ENCODE results near the gene GPR37. TPM values are rescaled to one million over a fixed set of nuclear protein-coding genes. Genes with fewer than 3 reads are reported as not detected.

The GPR37 gene
- total and polyA plus RNA-seq, 2 experiments from 2014 or later, result 3.6 to 8.8 TPM

- H2AFZ ChIP-seq, result no peak overlapping the region
- no peak for DNase-seq (ENCODE audit: low spot score)
- H3K27me3 ChIP-seq, result no peaks in the 10 kb centered on the region
- no peaks in the 10 kb centered on the region for H3K79me2 ChIP-seq
- 44% methylated on average over 3 of the region's 3 CpGs for WGBS (ENCODE audit: low lambda C conversion rate, missing lambda C conversion rate)
- no peaks in the 10 kb centered on the region for H3K4me1 ChIP-seq (ENCODE audit: insufficient read depth)
- H3K27ac ChIP-seq, result no peak overlapping the region
- no peaks in the 10 kb centered on the region for H4K20me1 ChIP-seq (ENCODE audit: insufficient read depth, poor library complexity, severe bottlenecking)
- no peaks in the 10 kb centered on the region for H3K9me3 ChIP-seq (ENCODE audit: low read depth)
- H3K4me2 ChIP-seq, result no peak overlapping the region
- no peaks in the 10 kb centered on the region for H3K36me3 ChIP-seq (replicated peaks; ENCODE audit: insufficient read depth, low read depth)
- TF ChIP-seq CTCF (IDR thresholded peaks at IDR 0.05; ENCODE audit: poor library complexity) (no peak), EZH2 (IDR thresholded peaks at IDR 0.05; ENCODE audit: borderline replicate concordance) (no peak), EZH2phosphoT487 (IDR thresholded peaks at IDR 0.05; ENCODE audit: low read depth, severe bottlenecking, unreplicated experiment) (no peak)
- H3K4me3 ChIP-seq, result no peak overlapping the region
- no peaks in the 10 kb centered on the region for H3K9me2 ChIP-seq (replicated peaks; ENCODE audit: insufficient read depth)
These were observed 66.6 kb downstream of the GPR37 start for GRCh38 chr7:124698964-124699363.

- Histone ChIP-seq H3K4me2 (no peak overlapping the region), H3K79me2 (no peaks in the 10 kb centered on the region), H3K27ac (no peak overlapping the region), H4K20me1 (ENCODE audit: insufficient read depth, poor library complexity, severe bottlenecking) (no peaks in the 10 kb centered on the region), H3K36me3 (replicated peaks; ENCODE audit: insufficient read depth, low read depth) (no peaks in the 10 kb centered on the region), H3K4me3 (no peak overlapping the region), H3K9me2 (replicated peaks; ENCODE audit: insufficient read depth) (no peaks in the 10 kb centered on the region), H3K27me3 (no peaks in the 10 kb centered on the region), H3K9me3 (ENCODE audit: low read depth) (no peaks in the 10 kb centered on the region), H3K4me1 (ENCODE audit: insufficient read depth) (no peaks in the 10 kb centered on the region), H2AFZ (no peak overlapping the region)
- TF ChIP-seq CTCF (IDR thresholded peaks at IDR 0.05; ENCODE audit: poor library complexity) (no peak), EZH2phosphoT487 (IDR thresholded peaks at IDR 0.05; ENCODE audit: low read depth, severe bottlenecking, unreplicated experiment) (no peak), EZH2 (IDR thresholded peaks at IDR 0.05; ENCODE audit: borderline replicate concordance) (no peak)
- 91% methylated on average over 4 of the region's 4 CpGs for WGBS (ENCODE audit: low lambda C conversion rate, missing lambda C conversion rate)
- DNase-seq (ENCODE audit: low spot score), result no peak
These were observed 67.8 kb downstream of the GPR37 start for GRCh38 chr7:124697746-124698145.

Other genes with a start within 250 kb of the GPR37 start
- 21.2 and 29.5 TPM in 2 replicates for gene POT1, start 164.0 kb upstream of the GPR37 start, total RNA-seq
- 6.4 and 7.8 TPM in 2 replicates for gene POT1, start 164.0 kb upstream of the GPR37 start, polyA plus RNA-seq